SK-N-SH treated with all-trans-retinoic acid at 6 μM for 48 hours (cell line): ENCODE measurements around the gene IFRD2.
"Not testable (repeated sequence)": the region's sequence is repeated elsewhere in the genome, so short reads cannot be mapped to it uniquely, and the experiment has no call there.

ENCODE experiments used
- PPARA ChIP-seq: fragments of 250-450 bp; sonication (Bioruptor Pico); IDR thresholded peaks from 2 replicates; pipeline ENCODE4 v1.5.0; 2020; ENCODE audit warnings: mild to moderate bottlenecking, borderline replicate concordance
- TF ChIP-seq, protein P1 (sequence below): fragments of 250-450 bp; sonication (Bioruptor Pico); IDR thresholded peaks from 2 replicates; pipeline ENCODE4 v1.8.0; 2020; ENCODE audit warnings: mild to moderate bottlenecking, moderate library complexity, borderline replicate concordance

DNA sequence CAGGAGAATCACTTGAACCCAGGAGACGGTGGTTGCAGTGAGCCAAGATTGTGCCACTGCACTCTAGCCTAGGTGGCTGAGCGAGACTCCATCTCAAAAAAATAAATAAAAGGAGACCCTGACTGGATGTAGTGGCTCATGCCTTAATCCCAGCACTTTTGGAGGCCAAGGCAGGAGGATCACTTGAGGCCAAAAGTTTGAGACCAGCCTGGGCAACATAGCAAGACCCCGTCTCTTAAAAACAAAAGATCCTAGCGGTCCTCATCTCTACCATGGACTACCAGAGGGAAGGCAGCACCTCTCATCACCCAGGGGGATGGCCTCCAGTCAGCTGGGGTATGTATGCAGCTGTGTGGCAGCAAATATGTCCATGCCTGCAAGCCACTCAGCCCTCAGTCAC, 30.0 kb downstream of the IFRD2 start:
- not testable (repeated sequence) for TF ChIP-seq PPARA (CRISPR knock-in tag)
- TF ChIP-seq, protein P1, sequence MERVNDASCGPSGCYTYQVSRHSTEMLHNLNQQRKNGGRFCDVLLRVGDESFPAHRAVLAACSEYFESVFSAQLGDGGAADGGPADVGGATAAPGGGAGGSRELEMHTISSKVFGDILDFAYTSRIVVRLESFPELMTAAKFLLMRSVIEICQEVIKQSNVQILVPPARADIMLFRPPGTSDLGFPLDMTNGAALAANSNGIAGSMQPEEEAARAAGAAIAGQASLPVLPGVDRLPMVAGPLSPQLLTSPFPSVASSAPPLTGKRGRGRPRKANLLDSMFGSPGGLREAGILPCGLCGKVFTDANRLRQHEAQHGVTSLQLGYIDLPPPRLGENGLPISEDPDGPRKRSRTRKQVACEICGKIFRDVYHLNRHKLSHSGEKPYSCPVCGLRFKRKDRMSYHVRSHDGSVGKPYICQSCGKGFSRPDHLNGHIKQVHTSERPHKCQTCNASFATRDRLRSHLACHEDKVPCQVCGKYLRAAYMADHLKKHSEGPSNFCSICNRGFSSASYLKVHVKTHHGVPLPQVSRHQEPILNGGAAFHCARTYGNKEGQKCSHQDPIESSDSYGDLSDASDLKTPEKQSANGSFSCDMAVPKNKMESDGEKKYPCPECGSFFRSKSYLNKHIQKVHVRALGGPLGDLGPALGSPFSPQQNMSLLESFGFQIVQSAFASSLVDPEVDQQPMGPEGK = not testable (repeated sequence)
